Measurements from ENCODE around the gene GATAD2B.

Gene GATAD2B

GRCh38 chr1:153953859-153954365, 31.1 kb upstream of the GATAD2B start:
- H3K4me1 ChIP-seq (ENCODE audit: control insufficient read depth in 1 of 2, insufficient read depth in 2 of 2, low read length in 2 of 2) = peaks cover 23 to 27% of the 10 kb centered on the region in 2 donors
- no peak overlapping the region for H3K9ac ChIP-seq (ENCODE audit: low read depth in 1 of 2, low read length in 2 of 2)
- H3K27ac ChIP-seq (ENCODE audit: low read depth, low read length) = no peak overlapping the region
- H3K4me3 ChIP-seq (ENCODE audit: low read depth in 1 of 2, low read length in 2 of 2) = no peak overlapping the region
- no peaks in the 10 kb centered on the region for H3K27me3 ChIP-seq (ENCODE audit: control insufficient read depth in 1 of 2, insufficient read depth in 2 of 2, low read length in 2 of 2)
- peaks cover 37 to 49% of the 10 kb centered on the region in 2 donors for H3K36me3 ChIP-seq (ENCODE audit: control insufficient read depth in 1 of 2, insufficient read depth in 2 of 2, low read length in 2 of 2)
- no peaks in the 10 kb centered on the region for H3K9me3 ChIP-seq (ENCODE audit: control insufficient read depth in 1 of 2, low read length in 2 of 2)

DNA sequence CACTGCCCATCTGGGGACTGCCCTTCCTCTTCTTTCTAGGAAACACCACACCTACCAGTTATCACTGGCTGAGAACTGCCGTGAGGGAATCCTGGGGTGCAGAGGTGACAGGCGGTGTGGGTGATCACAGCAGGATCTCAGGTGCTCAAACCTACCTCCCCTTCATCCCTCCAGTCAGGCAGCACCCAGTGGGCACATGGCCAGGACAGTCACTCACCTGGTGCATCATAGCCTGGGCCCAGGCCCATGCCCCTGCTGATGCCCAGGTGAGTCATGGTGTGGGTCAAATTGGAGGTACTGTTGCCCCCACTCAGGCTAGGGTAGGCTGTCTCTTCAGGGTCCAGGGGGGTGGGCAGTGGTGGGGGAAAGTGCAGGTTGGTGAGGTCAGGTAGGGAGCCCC, 29.0 kb upstream of the GATAD2B start:
- Histone ChIP-seq H3K36me3 (ENCODE audit: control insufficient read depth in 1 of 2, insufficient read depth in 2 of 2, low read length in 2 of 2) (peaks cover 47 to 63% of the 10 kb centered on the region in 2 donors), H3K27ac (ENCODE audit: low read depth, low read length) (no peak overlapping the region), H3K9ac (ENCODE audit: low read depth in 1 of 2, low read length in 2 of 2) (no peak overlapping the region), H3K27me3 (ENCODE audit: control insufficient read depth in 1 of 2, insufficient read depth in 2 of 2, low read length in 2 of 2) (no peaks in the 10 kb centered on the region), H3K4me1 (ENCODE audit: control insufficient read depth in 1 of 2, insufficient read depth in 2 of 2, low read length in 2 of 2) (peaks cover 16% of the 10 kb centered on the region in 2 donors), H3K9me3 (ENCODE audit: control insufficient read depth in 1 of 2, low read length in 2 of 2) (no peaks in the 10 kb centered on the region), H3K4me3 (ENCODE audit: low read depth in 1 of 2, low read length in 2 of 2) (no peak overlapping the region)

DNA sequence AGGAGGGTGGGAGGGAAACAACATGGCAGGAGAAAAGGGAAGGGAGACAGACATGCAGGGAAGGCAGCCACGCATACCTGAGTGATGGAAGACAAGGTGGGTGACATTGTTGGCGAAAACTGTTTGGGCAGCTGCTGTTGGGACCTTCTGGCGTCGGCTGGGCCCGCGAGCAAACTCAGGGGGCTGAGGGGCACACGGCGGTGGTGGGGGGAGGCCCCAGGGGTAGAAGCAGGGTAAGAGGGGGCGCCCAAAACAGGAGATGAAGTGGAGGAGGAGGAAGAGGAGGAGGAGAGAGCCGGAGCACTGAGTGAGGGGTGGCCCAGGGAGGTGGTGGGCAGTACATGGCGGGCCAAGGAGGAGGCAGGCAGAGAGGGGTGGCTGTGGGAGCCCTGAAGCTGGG, 28.4 kb upstream of the GATAD2B start:
- H3K9ac ChIP-seq (ENCODE audit: low read depth in 1 of 2, low read length in 2 of 2) = no peak overlapping the region
- H3K9me3 ChIP-seq (ENCODE audit: control insufficient read depth in 1 of 2, low read length in 2 of 2) = no peaks in the 10 kb centered on the region
- peaks cover 47 to 63% of the 10 kb centered on the region in 2 donors for H3K36me3 ChIP-seq (ENCODE audit: control insufficient read depth in 1 of 2, insufficient read depth in 2 of 2, low read length in 2 of 2)
- no peaks in the 10 kb centered on the region for H3K27me3 ChIP-seq (ENCODE audit: control insufficient read depth in 1 of 2, insufficient read depth in 2 of 2, low read length in 2 of 2)
- no peak overlapping the region for H3K27ac ChIP-seq (ENCODE audit: low read depth, low read length)
- no peak overlapping the region for H3K4me3 ChIP-seq (ENCODE audit: low read depth in 1 of 2, low read length in 2 of 2)
- peaks cover 12% of the 10 kb centered on the region in 2 donors for H3K4me1 ChIP-seq (ENCODE audit: control insufficient read depth in 1 of 2, insufficient read depth in 2 of 2, low read length in 2 of 2)

- peak within 1 kb of the TSS; percentile 89 to 97 for H3K9ac ChIP-seq (ENCODE audit: low read depth in 1 of 2, low read length in 2 of 2)
- H3K4me1 ChIP-seq (ENCODE audit: control insufficient read depth in 1 of 2, insufficient read depth in 2 of 2, low read length in 2 of 2) = peaks cover 22 to 23% of the 10 kb centered on the region in 2 donors
- H3K36me3 ChIP-seq (ENCODE audit: control insufficient read depth in 1 of 2, insufficient read depth in 2 of 2, low read length in 2 of 2) = peaks cover 34 to 55% of the 10 kb centered on the region in 2 donors
- H3K27ac ChIP-seq (ENCODE audit: low read depth, low read length) = peak within 1 kb of the TSS; percentile 93
- H3K4me3 ChIP-seq (ENCODE audit: low read depth in 1 of 2, low read length in 2 of 2) = peak within 1 kb of the TSS; percentile 80 to 95
- H3K9me3 ChIP-seq (ENCODE audit: control insufficient read depth in 1 of 2, low read length in 2 of 2) = no peaks in the 10 kb centered on the region
- H3K27me3 ChIP-seq (ENCODE audit: control insufficient read depth in 1 of 2, insufficient read depth in 2 of 2, low read length in 2 of 2) = no peaks in the 10 kb centered on the region
Observed at GRCh38 chr1:153946622-153947241, 24.0 kb upstream of the GATAD2B start, which contains the start of gene DENND4B. TSS of gene DENND4B (minus strand) at chr1:153946718. CDS start at chr1:153944374, 2,344 bp downstream.

DNA sequence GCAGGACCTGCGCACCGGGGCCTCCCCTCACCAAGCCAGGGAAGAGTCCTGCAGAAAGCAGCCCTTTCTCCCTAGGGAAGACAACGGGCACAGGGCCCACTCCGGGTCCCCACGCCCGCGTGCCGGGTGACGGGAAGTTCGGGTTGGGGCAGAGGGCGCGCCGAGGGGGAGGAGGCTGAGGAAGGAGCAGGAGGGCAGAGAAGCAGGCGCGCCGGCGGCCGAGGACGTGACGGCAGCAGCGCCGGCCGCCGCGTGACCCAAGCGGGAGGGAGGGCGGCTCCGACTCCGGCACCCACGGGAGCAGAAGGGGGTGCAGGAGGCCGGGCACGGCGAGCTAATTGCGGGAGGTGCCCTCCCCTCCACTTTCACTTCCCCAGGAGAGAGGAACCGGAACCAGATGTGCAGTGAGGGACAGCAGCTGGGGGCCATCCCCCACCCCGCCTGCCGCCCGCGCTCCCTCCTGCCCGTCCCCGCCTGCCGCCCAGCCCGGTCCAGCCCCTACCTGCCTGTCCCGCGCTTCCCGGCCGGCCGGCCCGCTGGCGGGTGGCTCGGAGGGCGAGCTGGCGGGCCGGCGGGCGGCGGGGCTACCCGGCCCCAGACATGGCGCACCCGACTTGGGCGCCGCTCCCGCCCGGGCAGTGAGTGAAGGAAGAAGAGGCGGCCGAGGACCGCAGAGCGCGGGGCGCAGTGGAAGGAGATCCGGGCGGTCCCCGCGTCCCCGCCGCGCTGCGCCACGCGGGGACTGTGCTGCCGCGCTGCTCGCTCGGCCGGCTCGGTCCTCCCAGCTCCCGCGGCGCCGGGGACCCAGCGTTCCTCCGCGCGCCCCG, 23.2 kb upstream of the GATAD2B start:
- Histone ChIP-seq H3K9me3 (ENCODE audit: control insufficient read depth in 1 of 2, low read length in 2 of 2) (no peaks in the 10 kb centered on the region), H3K27ac (ENCODE audit: low read depth, low read length) (peak overlapping the region; percentile 93), H3K4me3 (ENCODE audit: low read depth in 1 of 2, low read length in 2 of 2) (peak overlapping the region; percentile 80 to 95), H3K27me3 (ENCODE audit: control insufficient read depth in 1 of 2, insufficient read depth in 2 of 2, low read length in 2 of 2) (no peaks in the 10 kb centered on the region), H3K9ac (ENCODE audit: low read depth in 1 of 2, low read length in 2 of 2) (peak overlapping the region; percentile 89 to 97), H3K4me1 (ENCODE audit: control insufficient read depth in 1 of 2, insufficient read depth in 2 of 2, low read length in 2 of 2) (peaks cover 22 to 23% of the 10 kb centered on the region in 2 donors), H3K36me3 (ENCODE audit: control insufficient read depth in 1 of 2, insufficient read depth in 2 of 2, low read length in 2 of 2) (peaks cover 36 to 55% of the 10 kb centered on the region in 2 donors)

DNA sequence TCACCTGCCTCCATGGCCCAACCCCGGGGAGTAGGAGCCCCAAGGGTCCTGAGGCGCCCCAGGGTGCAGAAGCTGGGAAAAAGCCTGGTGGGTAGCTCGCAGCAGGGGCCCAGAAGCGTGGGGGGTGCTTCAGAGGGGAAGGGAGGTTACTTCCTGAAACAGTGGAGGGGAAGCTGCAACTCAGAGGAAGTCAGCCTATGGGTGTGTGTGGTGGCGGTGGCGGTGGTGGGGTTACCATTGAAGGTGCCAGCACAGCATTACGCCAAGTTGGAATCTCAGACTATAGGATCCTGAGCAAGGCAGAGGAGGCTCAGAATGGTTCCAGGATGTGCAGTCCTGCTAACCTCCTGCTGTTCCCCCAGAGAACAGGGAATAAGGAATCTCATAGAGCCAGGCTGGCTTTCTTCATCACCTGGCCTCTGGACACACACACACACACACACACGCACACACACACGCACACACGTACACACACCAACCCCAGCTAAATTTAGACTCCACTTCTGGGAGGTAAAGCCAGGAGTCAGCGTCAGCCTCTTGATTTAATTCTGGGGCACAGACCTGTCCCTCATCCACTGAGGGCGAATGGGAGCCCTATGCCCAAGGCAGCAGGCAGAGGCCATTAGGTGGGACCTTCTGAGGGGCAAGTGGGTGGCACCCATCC, 22.5 kb upstream of the GATAD2B start:
- Histone ChIP-seq H3K9ac (ENCODE audit: low read depth in 1 of 2, low read length in 2 of 2) (peak overlapping the region; percentile 89 to 97), H3K4me1 (ENCODE audit: control insufficient read depth in 1 of 2, insufficient read depth in 2 of 2, low read length in 2 of 2) (peaks cover 22 to 23% of the 10 kb centered on the region in 2 donors), H3K36me3 (ENCODE audit: control insufficient read depth in 1 of 2, insufficient read depth in 2 of 2, low read length in 2 of 2) (peaks cover 30 to 55% of the 10 kb centered on the region in 2 donors), H3K27ac (ENCODE audit: low read depth, low read length) (peak overlapping the region; percentile 93), H3K27me3 (ENCODE audit: control insufficient read depth in 1 of 2, insufficient read depth in 2 of 2, low read length in 2 of 2) (no peaks in the 10 kb centered on the region), H3K9me3 (ENCODE audit: control insufficient read depth in 1 of 2, low read length in 2 of 2) (no peaks in the 10 kb centered on the region), H3K4me3 (ENCODE audit: low read depth in 1 of 2, low read length in 2 of 2) (peak overlapping the region; percentile 80 to 95)

DNA sequence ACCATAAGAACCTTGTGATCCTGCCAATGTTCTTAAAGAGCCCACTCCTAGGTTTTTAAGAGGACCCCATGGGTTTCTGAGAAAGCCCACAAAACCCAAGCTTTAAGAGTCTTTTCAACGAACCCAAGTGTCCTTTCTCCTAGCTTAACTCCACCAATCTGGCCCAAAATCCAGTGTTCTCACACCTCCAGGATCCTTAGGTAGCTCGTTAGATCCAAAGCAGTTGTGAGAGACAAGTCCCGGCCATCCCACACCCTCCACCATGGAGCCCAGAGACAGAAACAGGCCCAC, 22.0 kb upstream of the GATAD2B start:
- H3K4me1 ChIP-seq (ENCODE audit: control insufficient read depth in 1 of 2, insufficient read depth in 2 of 2, low read length in 2 of 2) = peaks cover 22 to 23% of the 10 kb centered on the region in 2 donors
- H3K27ac ChIP-seq (ENCODE audit: low read depth, low read length) = peak overlapping the region; percentile 93
- peaks cover 26 to 55% of the 10 kb centered on the region in 2 donors for H3K36me3 ChIP-seq (ENCODE audit: control insufficient read depth in 1 of 2, insufficient read depth in 2 of 2, low read length in 2 of 2)
- H3K9me3 ChIP-seq (ENCODE audit: control insufficient read depth in 1 of 2, low read length in 2 of 2) = no peaks in the 10 kb centered on the region
- peak overlapping the region; percentile 80 to 95 for H3K4me3 ChIP-seq (ENCODE audit: low read depth in 1 of 2, low read length in 2 of 2)
- peak overlapping the region; percentile 89 to 97 for H3K9ac ChIP-seq (ENCODE audit: low read depth in 1 of 2, low read length in 2 of 2)
- H3K27me3 ChIP-seq (ENCODE audit: control insufficient read depth in 1 of 2, insufficient read depth in 2 of 2, low read length in 2 of 2) = no peaks in the 10 kb centered on the region

DNA sequence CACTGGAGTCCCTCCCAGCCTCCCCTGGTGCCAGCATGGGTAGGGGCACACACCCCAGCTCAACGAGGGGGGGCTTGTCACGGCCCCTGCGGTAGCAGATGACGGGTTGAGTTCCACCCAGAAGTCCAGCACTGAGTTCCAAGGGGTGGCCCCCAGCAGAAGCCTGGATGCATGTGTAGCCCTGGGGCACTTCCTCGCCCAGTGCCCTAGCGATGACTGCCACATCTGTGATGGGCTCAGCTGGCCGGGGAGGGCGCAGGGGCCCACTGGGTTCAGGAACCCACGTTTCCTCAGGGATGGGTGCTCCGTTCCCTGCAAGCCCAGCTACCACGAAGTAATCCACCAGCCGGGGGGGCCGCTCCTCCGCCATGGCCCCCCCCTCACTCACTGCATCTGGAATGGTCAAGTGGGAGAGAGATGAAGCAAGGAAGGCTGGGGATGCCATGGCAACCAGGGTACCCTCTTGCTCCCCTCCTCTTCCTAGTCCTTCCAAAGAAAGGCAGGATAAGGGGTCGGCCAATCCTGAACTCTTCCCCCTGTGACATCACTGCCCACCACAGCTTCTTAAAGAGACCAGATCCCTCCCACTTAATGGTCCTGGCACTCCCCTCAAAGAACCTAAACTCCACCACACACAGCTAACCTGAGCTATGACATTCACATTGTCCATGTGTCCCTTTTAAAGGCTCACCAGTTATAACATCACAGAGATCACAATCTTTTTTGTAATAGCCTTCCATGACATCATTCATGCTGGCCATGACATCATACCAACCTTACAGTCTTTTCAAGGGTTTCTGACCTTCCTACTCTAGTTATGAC, 21.4 kb upstream of the GATAD2B start:
- H3K9ac ChIP-seq (ENCODE audit: low read depth in 1 of 2, low read length in 2 of 2) = peak overlapping the region; percentile 89 to 97
- peaks cover 26 to 57% of the 10 kb centered on the region in 2 donors for H3K36me3 ChIP-seq (ENCODE audit: control insufficient read depth in 1 of 2, insufficient read depth in 2 of 2, low read length in 2 of 2)

DNA sequence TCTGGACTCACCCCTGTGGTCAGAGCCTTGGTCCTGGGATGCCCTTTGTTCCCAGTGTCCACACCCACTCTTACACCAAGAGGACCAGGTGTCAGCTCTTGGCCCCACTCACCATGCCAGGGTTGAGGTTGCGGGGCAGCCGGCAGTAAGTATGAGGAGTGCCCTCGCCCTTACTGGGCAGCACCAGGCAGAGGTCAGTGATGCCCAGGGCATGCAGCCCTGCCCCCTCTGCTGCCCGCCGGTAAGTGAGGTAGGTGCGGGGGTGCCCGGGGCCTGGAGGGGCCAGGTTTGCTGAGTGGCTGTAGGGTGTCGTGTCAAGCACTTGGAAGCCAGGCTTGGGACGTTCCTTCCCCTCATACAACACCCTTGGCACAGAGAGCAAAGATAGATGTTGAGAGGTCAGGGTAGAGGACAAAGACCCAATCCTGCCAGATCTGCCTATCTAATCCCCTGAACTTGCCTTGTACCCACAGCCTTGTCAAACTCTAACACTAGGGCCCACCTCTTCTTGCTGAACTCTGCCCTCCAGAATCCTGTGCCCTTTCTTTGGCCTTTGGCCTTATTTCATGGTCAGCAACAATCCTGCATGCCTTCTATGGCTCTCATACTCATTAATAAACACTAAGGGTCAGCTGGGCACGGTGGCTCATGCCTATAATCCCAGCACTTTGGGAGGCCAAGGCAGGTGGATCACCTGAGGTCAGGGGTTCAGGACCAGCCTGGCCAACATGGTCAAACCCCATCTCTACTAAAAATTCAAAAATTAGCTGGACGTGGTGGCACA, 20.2 kb upstream of the GATAD2B start:
- Histone ChIP-seq H3K4me1 (ENCODE audit: control insufficient read depth in 1 of 2, insufficient read depth in 2 of 2, low read length in 2 of 2) (peaks cover 22 to 23% of the 10 kb centered on the region in 2 donors), H3K9ac (ENCODE audit: low read depth in 1 of 2, low read length in 2 of 2) (no peak overlapping the region), H3K27ac (ENCODE audit: low read depth, low read length) (no peak overlapping the region), H3K4me3 (ENCODE audit: low read depth in 1 of 2, low read length in 2 of 2) (no peak overlapping the region), H3K36me3 (ENCODE audit: control insufficient read depth in 1 of 2, insufficient read depth in 2 of 2, low read length in 2 of 2) (peaks cover 17 to 50% of the 10 kb centered on the region in 2 donors), H3K9me3 (ENCODE audit: control insufficient read depth in 1 of 2, low read length in 2 of 2) (no peaks in the 10 kb centered on the region), H3K27me3 (ENCODE audit: control insufficient read depth in 1 of 2, insufficient read depth in 2 of 2, low read length in 2 of 2) (no peaks in the 10 kb centered on the region)

More for the DNA sequence above, 21.4 kb upstream of the GATAD2B start:
- no peak overlapping the region for H3K27ac ChIP-seq (ENCODE audit: low read depth, low read length)
- H3K27me3 ChIP-seq (ENCODE audit: control insufficient read depth in 1 of 2, insufficient read depth in 2 of 2, low read length in 2 of 2) = no peaks in the 10 kb centered on the region
- peaks cover 22 to 23% of the 10 kb centered on the region in 2 donors for H3K4me1 ChIP-seq (ENCODE audit: control insufficient read depth in 1 of 2, insufficient read depth in 2 of 2, low read length in 2 of 2)
- H3K4me3 ChIP-seq (ENCODE audit: low read depth in 1 of 2, low read length in 2 of 2) = peak overlapping the region; percentile 80 to 95
- H3K9me3 ChIP-seq (ENCODE audit: control insufficient read depth in 1 of 2, low read length in 2 of 2) = no peaks in the 10 kb centered on the region

Data from duodenal mucosa (tissue), 2 donors.